Amniotic epithelial cell (primary cell): ENCODE data around the gene NIPBL.
A peak's percentile ranks its signal among the peaks of the same experiment; 100 is the strongest.
"Not testable (repeated sequence)": the region's sequence is repeated elsewhere in the genome, so short reads cannot be mapped to it uniquely, and the experiment has no call there.

Source experiments
- DNase-seq: peaks from one replicate; pipeline ENCODE4 v3.0.0-alpha.2; 2010; ENCODE audit warnings: low read depth

Gene NIPBL

GRCh38 chr5:37088009-37088408 is 211.4 kb downstream of the NIPBL start:
- DNase-seq = no peak

GRCh38 chr5:37090123-37090726 is 213.7 kb downstream of the NIPBL start:
- DNase-seq = peak; percentile 58

DNA sequence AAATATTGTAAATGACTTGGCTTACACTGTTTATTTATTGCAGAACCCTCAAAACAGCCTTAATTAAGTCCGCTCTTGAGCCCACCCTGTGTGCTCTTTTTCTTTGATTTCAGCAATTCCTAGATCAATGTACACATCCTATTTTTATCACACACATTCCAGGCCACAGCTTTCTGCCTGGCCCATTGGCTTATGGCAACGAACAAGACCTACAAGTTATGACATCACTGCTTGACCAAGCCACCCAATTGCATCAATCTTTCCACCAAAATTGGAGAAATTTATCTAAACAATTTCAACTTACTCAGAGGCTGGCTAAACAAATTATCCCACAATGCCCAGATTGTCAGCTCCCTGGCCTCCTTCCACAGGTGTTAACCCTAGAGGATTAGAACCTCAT is 214.2 kb downstream of the NIPBL start:
- DNase-seq = peak; percentile 53

GRCh38 chr5:37093795-37094194 is 217.2 kb downstream of the NIPBL start:
- DNase-seq = not testable (repeated sequence)

- not testable (repeated sequence) for DNase-seq
Measured at GRCh38 chr5:37099267-37099666, 222.7 kb downstream of the NIPBL start.

- DNase-seq = no peak
Measured at GRCh38 chr5:37103302-37103701, 226.7 kb downstream of the NIPBL start.

DNA sequence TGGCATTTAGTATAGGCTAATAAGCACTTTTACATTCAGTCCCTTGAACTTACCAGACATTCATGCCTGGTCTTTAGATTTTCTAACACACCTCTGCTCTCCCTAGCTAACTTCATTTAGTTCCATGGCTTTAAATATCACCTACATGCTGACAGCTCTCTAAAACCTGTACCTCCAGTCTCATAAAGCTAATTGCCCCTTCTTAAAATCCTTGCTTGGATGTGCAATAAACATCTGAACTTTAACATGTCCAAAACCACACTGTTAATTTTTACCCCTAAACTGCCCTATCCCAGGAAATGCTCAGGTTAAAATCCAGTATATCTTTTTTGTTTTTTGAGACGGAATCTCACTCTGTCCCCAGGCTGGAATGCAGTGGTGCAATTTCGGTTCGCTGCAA is 232.8 kb downstream of the NIPBL start:
- no peak for DNase-seq

- DNase-seq = no peak
Measured at GRCh38 chr5:37110135-37110534, 233.6 kb downstream of the NIPBL start.

GRCh38 chr5:37111426-37112382 is 235.1 kb downstream of the NIPBL start:
- DNase-seq = peak; percentile 42

GRCh38 chr5:37112383-37112991 is 235.9 kb downstream of the NIPBL start:
- DNase-seq = peak; percentile 12
